MM.1S (cell line): ENCODE data around the gene R3HDM4.

Experiments
- CTCF ChIP-seq: fragments of 300-600 bp; sonication (generic); IDR thresholded peaks from 2 replicates; pipeline ENCODE4 v1.5.1; 2016; ENCODE audit warnings: antibody characterized with exemption, low read length, mixed read lengths
- EZH2 ChIP-seq: fragments of 300-600 bp; sonication (generic); optimal IDR thresholded peaks from 2 replicates; pipeline ENCODE3; 2017; ENCODE audit warnings: low read depth, mild to moderate bottlenecking, antibody characterized with exemption, low read length, mixed read lengths
- EZH2phosphoT487 ChIP-seq: fragments of 300-600 bp; sonication (generic); IDR thresholded peaks from 2 replicates; pipeline ENCODE4 v1.6.1; 2018; ENCODE audit warnings: antibody characterized with exemption, low read length

GRCh38 chr19:853014-853585 is 59.9 kb downstream of the R3HDM4 start:
- TF ChIP-seq CTCF: no peak
- TF ChIP-seq EZH2phosphoT487: no peak
- no peak for TF ChIP-seq EZH2
